Endothelial cell of hepatic sinusoid (primary cell): ENCODE results near the gene SULT1C2.

Source experiments
- in situ Hi-C: cut with HindIII; loops from 2 replicates; pipeline ENCODE4 v1.10.0; 2017; ENCODE audit warnings: low sequenced_read_pairs

SULT1C2 gene

GRCh38 chr2:108287169-108287568 lies 1.5 kb upstream of the SULT1C2 start:
- in situ Hi-C loops = no loop called here

GRCh38 chr2:108293850-108294249 lies 5.2 kb downstream of the SULT1C2 start:
- in situ Hi-C loops = no loop called here

GRCh38 chr2:108297436-108298141 lies 8.9 kb downstream of the SULT1C2 start:
- in situ Hi-C loops = no loop called here

- in situ Hi-C loops = no loop called here
Measured at GRCh38 chr2:108301558-108301957, 12.9 kb downstream of the SULT1C2 start.

- in situ Hi-C loops = no loop called here
Measured at GRCh38 chr2:108304975-108305374, 16.3 kb downstream of the SULT1C2 start.

- in situ Hi-C loops = no loop called here
Measured at GRCh38 chr2:108305901-108306300, 17.2 kb downstream of the SULT1C2 start.

- in situ Hi-C loops = no loop called here
Measured at GRCh38 chr2:108309903-108310302, 21.2 kb downstream of the SULT1C2 start.

- in situ Hi-C loops = no loop called here
Measured at GRCh38 chr2:108314586-108315296, 26.0 kb downstream of the SULT1C2 start.

- in situ Hi-C loops = no loop called here
Measured at GRCh38 chr2:108315444-108315934, 26.8 kb downstream of the SULT1C2 start.

- in situ Hi-C loops = no loop called here
Measured at GRCh38 chr2:108316033-108316432, 27.3 kb downstream of the SULT1C2 start.

- in situ Hi-C loops = no loop called here
Measured at GRCh38 chr2:108316461-108317258, 28.0 kb downstream of the SULT1C2 start.

- in situ Hi-C loops = no loop called here
Measured at GRCh38 chr2:108320326-108320922, 31.7 kb downstream of the SULT1C2 start.

GRCh38 chr2:108323619-108324018 lies 34.9 kb downstream of the SULT1C2 start:
- in situ Hi-C loops = no loop called here

GRCh38 chr2:108324531-108325255 lies 36.0 kb downstream of the SULT1C2 start:
- in situ Hi-C loops = loop anchor here (5.0 kb wide), 1 partner anchor 67 kb away; no protein-coding TSS in a partner anchor

- in situ Hi-C loops = loop anchor here (5.0 kb wide), 1 partner anchor 68 kb away; no protein-coding TSS in a partner anchor
Measured at GRCh38 chr2:108325756-108326155, 37.1 kb downstream of the SULT1C2 start.

- in situ Hi-C loops = loop anchor here (5.0 kb wide), 1 partner anchor 72 kb away; no protein-coding TSS in a partner anchor
Measured at GRCh38 chr2:108329771-108330170, 41.1 kb downstream of the SULT1C2 start.

GRCh38 chr2:108330979-108331378 lies 42.3 kb downstream of the SULT1C2 start:
- in situ Hi-C loops = no loop called here

- in situ Hi-C loops = no loop called here
Measured at GRCh38 chr2:108345951-108346350, 57.3 kb downstream of the SULT1C2 start.

- in situ Hi-C loops = no loop called here
Measured at GRCh38 chr2:108346827-108347226, 58.1 kb downstream of the SULT1C2 start.

- in situ Hi-C loops = no loop called here
Measured at GRCh38 chr2:108347786-108348185, 59.1 kb downstream of the SULT1C2 start.
